ENCODE measurements around the gene SNRPD2.

DNA sequence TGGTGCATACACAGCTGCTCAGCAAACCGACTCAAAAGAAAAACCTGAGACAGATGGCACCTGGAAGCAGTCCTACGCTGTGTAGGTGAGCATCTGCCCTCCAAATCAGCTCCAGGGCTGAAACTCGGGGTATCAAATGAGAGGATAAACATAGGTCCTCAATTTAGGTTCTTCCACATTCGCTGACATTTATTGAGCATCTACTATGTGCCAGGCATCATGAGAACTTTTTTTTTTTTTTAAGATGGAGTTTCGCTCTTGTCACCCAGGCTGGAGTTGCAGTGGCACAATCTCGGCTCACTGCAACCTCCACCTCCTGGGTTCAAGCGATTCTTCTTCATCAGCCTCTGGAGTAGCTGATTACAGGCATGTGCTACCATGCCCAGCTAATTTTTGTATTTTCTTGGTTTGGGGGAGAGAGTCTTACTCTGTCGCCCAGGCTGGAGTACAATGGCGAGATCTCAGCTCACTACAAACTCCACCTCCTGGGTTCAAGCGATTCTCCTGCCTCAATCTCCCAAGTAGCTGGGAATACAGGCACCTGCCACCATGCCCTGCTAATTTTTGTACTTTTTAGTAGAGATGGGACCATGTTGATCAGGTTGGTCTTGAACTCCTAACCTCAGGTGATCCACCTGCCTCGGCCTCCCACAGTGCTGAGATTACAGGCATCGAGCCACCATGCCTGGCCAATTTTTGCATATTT, 14.1 kb upstream of the SNRPD2 start:
- TF ChIP-seq, protein P1, sequence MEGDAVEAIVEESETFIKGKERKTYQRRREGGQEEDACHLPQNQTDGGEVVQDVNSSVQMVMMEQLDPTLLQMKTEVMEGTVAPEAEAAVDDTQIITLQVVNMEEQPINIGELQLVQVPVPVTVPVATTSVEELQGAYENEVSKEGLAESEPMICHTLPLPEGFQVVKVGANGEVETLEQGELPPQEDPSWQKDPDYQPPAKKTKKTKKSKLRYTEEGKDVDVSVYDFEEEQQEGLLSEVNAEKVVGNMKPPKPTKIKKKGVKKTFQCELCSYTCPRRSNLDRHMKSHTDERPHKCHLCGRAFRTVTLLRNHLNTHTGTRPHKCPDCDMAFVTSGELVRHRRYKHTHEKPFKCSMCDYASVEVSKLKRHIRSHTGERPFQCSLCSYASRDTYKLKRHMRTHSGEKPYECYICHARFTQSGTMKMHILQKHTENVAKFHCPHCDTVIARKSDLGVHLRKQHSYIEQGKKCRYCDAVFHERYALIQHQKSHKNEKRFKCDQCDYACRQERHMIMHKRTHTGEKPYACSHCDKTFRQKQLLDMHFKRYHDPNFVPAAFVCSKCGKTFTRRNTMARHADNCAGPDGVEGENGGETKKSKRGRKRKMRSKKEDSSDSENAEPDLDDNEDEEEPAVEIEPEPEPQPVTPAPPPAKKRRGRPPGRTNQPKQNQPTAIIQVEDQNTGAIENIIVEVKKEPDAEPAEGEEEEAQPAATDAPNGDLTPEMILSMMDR (IDR thresholded peaks at IDR 0.05) = no peak
- no peak for TF ChIP-seq EP300 (IDR thresholded peaks at IDR 0.05)
- TF ChIP-seq POLR2A (IDR thresholded peaks at IDR 0.05) = no peak

All from ovary (tissue), 3 donors.